Measurements from ENCODE around the gene FBXL13.

DNA sequence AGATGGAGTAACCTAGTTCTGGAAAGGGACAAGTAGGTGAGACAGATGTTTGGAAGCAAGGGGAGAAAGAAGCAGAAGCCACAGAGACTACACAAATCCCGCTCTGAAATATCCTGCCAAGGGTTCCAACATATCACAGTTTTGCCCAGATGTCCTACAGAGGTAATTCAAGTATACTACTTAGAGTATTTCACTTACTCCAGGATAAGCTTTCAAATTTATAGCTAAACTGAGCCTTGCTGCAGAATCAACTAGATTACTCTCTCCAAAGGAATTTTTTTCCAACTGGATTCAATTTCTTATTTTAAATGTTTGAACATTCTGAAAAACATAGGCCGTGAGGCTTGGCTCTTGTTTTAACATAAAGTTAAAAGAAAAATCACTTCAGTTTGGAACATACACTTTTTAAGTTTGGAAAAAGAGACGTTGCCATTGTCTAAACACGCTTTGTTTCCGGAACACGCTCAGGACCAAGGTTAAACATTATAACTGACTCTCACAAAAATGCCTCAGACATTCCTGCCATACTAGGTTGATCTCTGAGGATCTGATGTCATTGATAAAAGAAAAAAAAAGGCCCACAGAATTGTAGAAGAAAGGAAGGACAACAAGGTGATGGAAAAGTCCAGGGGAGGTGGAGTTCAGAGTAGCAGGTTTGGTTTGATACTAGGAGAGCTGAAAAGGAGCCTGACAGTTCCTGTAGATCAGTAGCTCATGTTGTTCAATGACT lies 251.0 kb downstream of the FBXL13 start:
- TF ChIP-seq, protein P1, sequence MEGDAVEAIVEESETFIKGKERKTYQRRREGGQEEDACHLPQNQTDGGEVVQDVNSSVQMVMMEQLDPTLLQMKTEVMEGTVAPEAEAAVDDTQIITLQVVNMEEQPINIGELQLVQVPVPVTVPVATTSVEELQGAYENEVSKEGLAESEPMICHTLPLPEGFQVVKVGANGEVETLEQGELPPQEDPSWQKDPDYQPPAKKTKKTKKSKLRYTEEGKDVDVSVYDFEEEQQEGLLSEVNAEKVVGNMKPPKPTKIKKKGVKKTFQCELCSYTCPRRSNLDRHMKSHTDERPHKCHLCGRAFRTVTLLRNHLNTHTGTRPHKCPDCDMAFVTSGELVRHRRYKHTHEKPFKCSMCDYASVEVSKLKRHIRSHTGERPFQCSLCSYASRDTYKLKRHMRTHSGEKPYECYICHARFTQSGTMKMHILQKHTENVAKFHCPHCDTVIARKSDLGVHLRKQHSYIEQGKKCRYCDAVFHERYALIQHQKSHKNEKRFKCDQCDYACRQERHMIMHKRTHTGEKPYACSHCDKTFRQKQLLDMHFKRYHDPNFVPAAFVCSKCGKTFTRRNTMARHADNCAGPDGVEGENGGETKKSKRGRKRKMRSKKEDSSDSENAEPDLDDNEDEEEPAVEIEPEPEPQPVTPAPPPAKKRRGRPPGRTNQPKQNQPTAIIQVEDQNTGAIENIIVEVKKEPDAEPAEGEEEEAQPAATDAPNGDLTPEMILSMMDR (IDR thresholded peaks at IDR 0.05), result no peak
- no peak for TF ChIP-seq POLR2A (IDR thresholded peaks at IDR 0.05; ENCODE audit: low read depth)
